GM19023 (cell line): ENCODE measurements around the gene CYGB.
"Not testable (repeated sequence)": the region's sequence is repeated elsewhere in the genome, so short reads cannot be mapped to it uniquely, and the experiment has no call there.

Experiments used
- ATAC-seq: cut with Tn5 transposase; IDR thresholded peaks from one replicate; pipeline ENCODE4 v1.9.1; 2021; ENCODE audit warnings: mild to moderate bottlenecking, moderate library complexity; ENCODE audit not compliant: unreplicated experiment

The CYGB gene

DNA sequence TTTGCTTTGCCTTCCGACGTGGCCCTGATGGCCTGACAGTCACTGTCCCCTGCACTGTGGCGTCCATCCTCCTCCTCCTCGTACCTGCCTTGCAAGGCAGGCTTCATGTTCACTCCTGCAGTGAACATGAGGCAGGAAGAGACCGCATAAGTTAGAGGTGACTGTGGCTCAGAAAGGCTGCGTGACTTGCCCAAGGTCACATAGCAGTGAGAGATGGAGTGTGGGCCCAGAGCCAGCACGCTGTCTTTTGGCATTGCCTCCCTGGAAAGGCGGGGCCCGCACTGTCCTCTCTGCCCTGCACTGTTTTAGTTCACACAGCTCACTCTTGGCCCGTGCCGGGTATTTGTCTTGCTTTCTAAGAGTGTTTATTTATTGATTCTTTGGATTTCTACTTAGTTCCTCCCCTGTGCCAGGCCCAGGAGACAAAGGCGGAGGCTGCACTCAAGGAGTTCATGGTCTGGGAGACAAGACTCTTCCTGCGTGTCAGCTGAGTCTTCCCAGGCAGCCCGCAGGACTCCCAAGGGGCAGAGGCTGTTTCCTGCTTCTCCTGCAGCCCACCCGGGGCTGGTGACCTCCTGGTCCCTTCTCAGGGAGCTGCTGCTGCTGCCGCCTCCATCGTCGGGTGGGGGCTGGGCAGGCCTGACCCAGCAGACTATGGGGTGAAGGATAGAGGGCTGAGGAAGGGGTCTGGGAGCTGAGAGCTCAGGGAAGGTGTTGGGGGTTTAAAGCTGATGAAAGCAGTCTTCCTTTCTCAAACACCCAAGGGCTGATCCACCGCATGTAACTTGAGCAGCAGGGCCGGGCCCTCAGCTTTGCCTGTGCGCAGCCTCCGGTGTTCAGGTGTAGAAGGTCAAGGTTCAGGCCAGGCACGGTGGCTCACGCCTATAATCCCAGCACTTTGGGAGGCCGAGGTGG, 12.7 kb downstream of the CYGB start:
- no peak for ATAC-seq

DNA sequence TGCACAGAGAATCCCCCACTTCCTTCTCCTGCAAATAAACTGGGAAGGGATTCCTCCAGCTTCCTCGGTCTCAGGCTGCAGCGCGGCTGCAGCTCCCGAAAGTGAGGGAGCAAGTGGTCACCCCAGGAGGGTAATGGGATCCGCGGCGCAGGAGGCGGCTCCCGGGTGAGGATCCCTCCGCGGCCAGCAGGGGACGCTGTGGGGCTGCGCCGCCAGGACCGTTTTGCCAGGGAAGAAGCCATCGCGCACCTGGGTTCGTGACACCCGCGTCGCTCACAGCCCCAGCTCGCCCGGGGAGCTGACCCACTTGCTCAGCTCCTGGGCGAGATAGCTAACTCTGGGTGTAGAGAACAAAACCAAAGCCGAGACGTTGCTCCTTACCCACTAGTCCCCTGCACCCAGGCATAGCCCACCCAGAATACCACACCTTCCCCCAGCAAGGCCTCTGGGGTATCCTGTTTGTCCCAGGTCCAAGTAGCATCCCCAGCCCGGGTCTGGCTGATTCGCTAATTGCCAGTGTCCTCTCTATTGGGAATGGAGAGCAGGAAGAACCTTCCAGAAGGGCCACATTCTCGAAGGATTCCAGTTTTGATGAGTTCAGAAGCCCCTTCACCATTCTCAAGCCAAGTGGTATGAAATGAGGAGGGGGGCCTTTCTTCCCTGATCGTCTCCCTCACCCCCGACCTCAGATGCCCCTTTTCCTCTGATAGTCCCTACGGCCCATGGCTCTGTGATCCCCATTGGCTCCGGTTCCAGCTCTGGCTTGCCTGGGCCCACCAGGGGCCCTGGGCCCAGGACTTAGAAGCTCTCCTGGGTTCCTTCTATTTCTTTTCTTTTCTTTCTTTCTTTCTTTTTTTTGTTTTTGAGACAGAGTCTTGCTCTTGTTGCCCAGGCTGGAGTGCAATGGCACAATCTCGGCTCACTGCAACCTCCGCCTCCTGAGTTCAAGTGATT, 14.1 kb downstream of the CYGB start:
- ATAC-seq: no peak

GRCh38 chr17:76521683-76522082, 15.8 kb downstream of the CYGB start:
- not testable (repeated sequence) for ATAC-seq

DNA sequence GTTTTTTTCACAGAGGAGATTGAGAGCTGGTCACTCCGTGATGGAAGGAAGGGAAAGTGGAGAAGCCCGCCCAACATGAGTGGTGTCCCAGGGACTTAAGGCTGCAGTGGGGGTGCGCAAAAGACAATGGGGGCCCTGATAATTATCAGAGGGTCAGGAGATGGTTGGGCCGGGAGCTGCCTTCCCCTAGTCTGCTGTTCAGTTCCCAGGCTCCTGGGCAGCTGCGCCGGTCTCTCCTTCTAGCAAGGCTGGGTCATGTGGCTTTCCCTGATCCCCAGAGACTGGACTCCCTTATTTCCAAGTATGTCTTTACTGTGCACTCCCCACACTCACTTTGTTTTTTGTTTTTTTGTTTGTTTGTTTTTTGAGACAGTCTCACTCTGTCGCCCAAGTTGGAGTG, 16.2 kb downstream of the CYGB start:
- no peak for ATAC-seq

GRCh38 chr17:76519048-76519966, 18.2 kb downstream of the CYGB start:
- ATAC-seq: no peak

GRCh38 chr17:76517638-76518038, 19.9 kb downstream of the CYGB start:
- no peak for ATAC-seq

DNA sequence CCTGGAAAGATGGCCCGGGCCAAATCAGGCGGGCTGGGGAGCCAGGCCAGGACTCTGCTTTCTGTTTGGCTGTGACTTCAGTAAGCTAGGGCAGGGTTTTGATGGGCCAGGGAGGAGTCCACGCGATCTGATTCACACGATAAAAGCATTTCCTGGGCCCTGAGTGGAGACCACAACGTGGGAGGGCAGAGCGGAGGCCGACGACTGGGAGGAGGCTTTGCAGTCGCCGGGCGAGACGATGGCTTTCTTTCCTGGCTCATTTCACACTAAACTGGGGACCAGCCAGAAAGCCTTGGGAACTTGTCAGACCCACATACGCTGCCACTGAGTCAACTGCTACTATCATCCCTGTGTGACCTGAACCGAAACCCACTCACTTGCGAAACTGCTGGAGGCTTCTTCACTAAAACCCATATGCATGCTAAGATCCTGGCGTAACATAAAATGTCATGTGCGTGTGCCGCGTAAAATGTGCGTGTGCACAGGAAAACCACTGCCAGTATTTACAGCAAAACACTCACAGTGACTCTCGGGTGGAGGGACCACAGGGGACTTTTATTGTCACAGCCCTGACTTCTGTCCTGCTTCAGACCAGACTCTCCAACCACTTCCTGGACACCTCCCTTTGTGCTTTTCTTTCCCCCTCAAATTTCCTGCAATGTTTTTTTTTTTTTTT, 22.1 kb downstream of the CYGB start:
- peak; percentile 52 for ATAC-seq

GRCh38 chr17:76514355-76514754, 23.2 kb downstream of the CYGB start:
- not testable (repeated sequence) for ATAC-seq

DNA sequence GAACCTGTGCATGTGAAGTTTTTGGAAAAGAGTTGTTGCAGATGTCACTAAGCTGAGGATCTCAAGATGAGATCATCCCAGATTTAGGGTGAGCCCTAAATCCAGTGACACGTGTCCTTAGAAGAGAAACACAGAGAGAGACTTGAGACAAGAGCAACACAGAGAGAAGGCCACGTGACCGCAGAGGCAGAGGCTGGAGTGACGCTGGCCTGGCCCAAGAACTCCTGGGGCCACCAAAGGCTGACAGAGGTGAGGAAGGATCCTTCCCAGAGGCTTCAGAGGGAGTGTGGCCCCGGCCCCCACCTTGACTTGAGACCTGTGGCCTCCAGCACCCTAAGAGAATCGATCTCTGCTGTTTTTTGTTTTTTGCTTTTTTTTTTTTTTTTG, 24.2 kb downstream of the CYGB start:
- ATAC-seq: no peak

GRCh38 chr17:76512366-76513305, 24.9 kb downstream of the CYGB start:
- ATAC-seq: no peak

DNA sequence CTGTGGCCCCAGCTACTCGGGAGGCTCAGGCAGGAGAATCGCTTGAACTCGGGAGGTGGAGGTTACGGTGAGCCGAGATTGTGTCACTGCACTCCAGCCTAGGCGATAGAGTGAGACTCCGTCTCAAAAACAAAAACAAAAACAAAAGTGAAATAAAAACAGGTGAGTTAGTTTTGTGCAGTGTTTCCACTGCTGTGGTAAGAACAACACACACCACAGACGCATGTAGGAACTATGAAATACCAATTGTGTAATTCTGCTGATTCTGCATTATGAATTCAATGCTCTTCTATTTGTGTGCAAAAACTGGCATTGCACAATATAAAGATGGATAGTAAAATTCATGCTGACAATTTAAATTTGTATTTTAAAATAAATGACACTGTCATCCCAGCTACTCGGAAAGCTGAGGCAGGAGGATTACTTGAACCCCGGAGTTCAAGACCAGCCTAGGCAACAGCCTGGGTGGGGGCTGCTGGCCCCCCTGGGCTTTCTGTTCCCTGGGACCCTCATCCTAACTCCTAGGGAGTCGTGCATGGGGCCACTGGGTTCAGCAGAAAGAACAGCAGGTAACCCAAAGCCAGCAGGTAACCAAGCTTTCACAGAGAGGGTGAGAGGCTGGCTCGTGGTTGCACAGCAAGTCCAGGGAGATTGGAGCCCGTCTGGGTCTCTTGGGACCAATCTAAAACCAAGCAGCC, 25.7 kb downstream of the CYGB start:
- ATAC-seq: no peak

DNA sequence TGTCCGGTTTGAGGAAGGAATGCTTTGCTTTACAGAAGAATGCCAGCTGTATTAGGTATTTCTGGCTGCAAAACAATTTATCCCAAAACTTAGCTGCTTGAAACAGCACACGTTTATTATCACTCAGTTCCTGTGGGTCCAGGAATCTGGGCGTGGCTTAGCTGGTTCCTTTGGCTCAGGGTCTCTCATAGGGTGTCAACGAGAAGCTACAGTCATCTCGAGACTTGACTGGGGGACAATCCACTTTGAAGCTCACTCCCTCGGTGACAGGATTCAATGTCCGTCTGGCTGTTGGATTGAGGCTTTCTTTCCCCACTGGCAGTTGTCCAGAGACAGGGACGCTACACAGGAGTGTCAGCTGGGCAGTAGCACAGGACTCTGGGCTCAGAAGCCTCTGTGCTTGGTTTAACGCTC, 26.7 kb downstream of the CYGB start:
- ATAC-seq: no peak

DNA sequence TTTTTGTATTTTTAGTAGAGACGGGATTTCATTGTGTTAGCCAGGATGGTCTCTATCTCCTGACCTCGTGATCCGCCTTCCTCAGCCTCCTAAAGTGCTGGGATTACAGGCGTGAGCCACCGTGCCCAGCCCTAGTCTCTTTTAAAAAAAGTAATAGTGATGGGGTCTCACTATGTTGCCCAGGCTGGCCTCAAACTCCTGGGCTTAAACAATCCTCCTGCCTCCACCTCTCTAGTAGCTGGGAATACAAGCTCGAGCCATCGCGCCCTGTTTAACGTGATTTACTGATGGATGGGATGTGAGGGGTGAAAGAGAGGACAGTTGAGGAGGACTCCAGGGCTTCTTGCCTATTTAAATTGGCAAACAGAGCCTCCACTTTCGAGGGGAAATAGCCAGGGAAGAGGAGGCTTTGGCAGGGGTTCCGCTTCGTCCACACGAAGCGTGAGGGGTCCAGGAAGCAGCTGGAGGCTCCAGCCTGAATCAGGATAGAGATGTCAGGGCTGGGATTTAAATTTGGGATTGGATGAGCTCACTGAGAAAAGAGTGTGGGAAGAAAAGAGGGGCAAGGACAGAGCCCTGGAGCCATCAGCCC, 28.9 kb downstream of the CYGB start:
- not testable (repeated sequence) for ATAC-seq

GRCh38 chr17:76506408-76507345, 30.8 kb downstream of the CYGB start:
- no peak for ATAC-seq

GRCh38 chr17:76504117-76504516, 33.4 kb downstream of the CYGB start:
- no peak for ATAC-seq

DNA sequence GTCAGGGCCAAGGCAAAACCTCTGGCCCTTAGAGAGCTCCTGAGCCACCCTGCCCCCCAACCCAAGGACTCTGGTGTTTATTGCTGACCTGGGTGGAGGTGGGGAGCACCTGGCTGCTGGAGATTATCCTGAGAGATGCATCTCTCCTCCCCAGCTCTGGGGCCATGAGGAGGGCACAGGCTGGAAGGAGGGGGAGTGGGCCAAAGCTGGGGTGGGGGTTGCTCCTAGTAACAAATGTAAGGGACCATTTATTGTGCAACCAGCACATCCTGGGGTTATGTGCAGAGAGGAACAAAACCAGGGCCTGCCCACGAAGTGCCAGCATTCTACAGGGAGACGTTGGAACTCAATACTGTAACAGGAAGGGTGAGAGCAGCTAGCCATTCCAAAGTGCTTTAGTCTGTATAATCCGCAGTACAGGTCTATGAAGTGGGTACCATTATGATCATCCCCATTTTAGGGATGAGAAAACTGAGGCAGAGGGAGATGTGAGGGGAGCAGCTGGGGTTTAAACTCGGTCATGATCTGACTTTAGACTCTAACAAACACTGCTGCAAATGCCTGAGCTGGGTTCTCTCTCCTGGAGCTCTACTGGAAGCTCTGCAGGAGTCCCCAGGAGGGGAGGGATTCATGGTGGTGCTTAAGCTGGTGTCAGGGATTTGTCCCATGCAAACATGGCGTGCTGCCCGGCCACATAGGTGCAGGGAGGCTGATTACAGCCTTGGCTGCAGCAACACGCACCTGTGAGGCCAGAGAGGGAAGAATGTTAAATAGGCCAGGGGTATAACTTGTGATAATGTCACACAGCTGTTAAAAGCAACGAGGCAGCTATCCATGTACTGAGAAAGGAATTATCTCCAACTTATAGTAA, 34.9 kb downstream of the CYGB start:
- no peak for ATAC-seq
